Measurements from ENCODE around the gene GDPD3. TPM values are rescaled to one million over a fixed set of nuclear protein-coding genes. Genes with fewer than 3 reads are reported as not detected.

The GDPD3 gene
- total RNA-seq, 3 donors from 2014 or later, result 0.76 to 3.3 (median 2.7) TPM

- no peak for ATAC-seq
- Mint-ChIP-seq H3K36me3 (ENCODE audit: insufficient read depth) (peaks cover 5% of the 10 kb centered on the region), H3K4me1 (ENCODE audit: low read depth) (peaks cover 44% of the 10 kb centered on the region), H3K4me3 (peak overlapping the region; percentile 85), H3K9me3 (peaks cover 19% of the 10 kb centered on the region), H3K27me3 (ENCODE audit: low read depth) (no peaks in the 10 kb centered on the region)
- no peak for DNase-seq
These were observed 18.7 kb downstream of the GDPD3 start for GRCh38 chr16:30094541-30095165.

- peak; percentile 31 for DNase-seq
- peak; percentile 15 to 27 for ATAC-seq
- Mint-ChIP-seq H3K27me3 (ENCODE audit: low read depth) (no peaks in the 10 kb centered on the region), H3K36me3 (ENCODE audit: insufficient read depth) (peaks cover 3% of the 10 kb centered on the region), H3K4me1 (ENCODE audit: low read depth) (peaks cover 49% of the 10 kb centered on the region), H3K4me3 (peak overlapping the region; percentile 85), H3K9me3 (peaks cover 6% of the 10 kb centered on the region)
These were observed 20.8 kb downstream of the GDPD3 start for GRCh38 chr16:30092373-30093010.

GRCh38 chr16:30091474-30092372 lies 21.6 kb downstream of the GDPD3 start, which contains the start of gene TBX6:
Gene TBX6 (minus strand): TSS chr16:30091924. CDS start chr16:30091193, 731 bp downstream.
- peak; percentile 87 to 89 for ATAC-seq
- peaks cover 47% of the 10 kb centered on the region for H3K4me1 Mint-ChIP-seq (ENCODE audit: low read depth)
- peaks cover under 1% of the 10 kb centered on the region for H3K9me3 Mint-ChIP-seq
- DNase-seq, result peak; percentile 90
- H3K27me3 Mint-ChIP-seq (ENCODE audit: low read depth), result no peaks in the 10 kb centered on the region
- H3K4me3 Mint-ChIP-seq, result peak within 1 kb of the TSS; percentile 85
- peaks cover 7% of the 10 kb centered on the region for H3K36me3 Mint-ChIP-seq (ENCODE audit: insufficient read depth)

- peaks cover 47% of the 10 kb centered on the region for H3K4me1 Mint-ChIP-seq (ENCODE audit: low read depth)
- H3K27me3 Mint-ChIP-seq (ENCODE audit: low read depth), result no peaks in the 10 kb centered on the region
- ATAC-seq, result no peak
- peak overlapping the region; percentile 45 for H3K4me3 Mint-ChIP-seq
- H3K36me3 Mint-ChIP-seq (ENCODE audit: insufficient read depth), result peaks cover 7% of the 10 kb centered on the region
- DNase-seq, result no peak
- no peaks in the 10 kb centered on the region for H3K9me3 Mint-ChIP-seq
These were observed 22.6 kb downstream of the GDPD3 start for GRCh38 chr16:30090610-30091331.

- DNase-seq (no peak), ATAC-seq (no peak)
- peaks cover 3% of the 10 kb centered on the region for H3K36me3 Mint-ChIP-seq (ENCODE audit: insufficient read depth)
- H3K9me3 Mint-ChIP-seq, result no peaks in the 10 kb centered on the region
- H3K4me3 Mint-ChIP-seq, result no peak overlapping the region
- H3K27me3 Mint-ChIP-seq (ENCODE audit: low read depth), result no peaks in the 10 kb centered on the region
- H3K4me1 Mint-ChIP-seq (ENCODE audit: low read depth), result peaks cover 31% of the 10 kb centered on the region
These were observed 24.3 kb downstream of the GDPD3 start for GRCh38 chr16:30088832-30089624.

GRCh38 chr16:30088237-30088831 lies 25.0 kb downstream of the GDPD3 start:
- no peaks in the 10 kb centered on the region for H3K9me3 Mint-ChIP-seq
- H3K36me3 Mint-ChIP-seq (ENCODE audit: insufficient read depth), result peaks cover 3% of the 10 kb centered on the region
- DNase-seq, result no peak
- H3K4me3 Mint-ChIP-seq, result no peak overlapping the region
- peaks cover 29% of the 10 kb centered on the region for H3K4me1 Mint-ChIP-seq (ENCODE audit: low read depth)
- H3K27me3 Mint-ChIP-seq (ENCODE audit: low read depth), result no peaks in the 10 kb centered on the region
- no peak for ATAC-seq

GRCh38 chr16:30087181-30087898 lies 26.0 kb downstream of the GDPD3 start:
- no peak for ATAC-seq
- no peaks in the 10 kb centered on the region for H3K27me3 Mint-ChIP-seq (ENCODE audit: low read depth)
- H3K4me3 Mint-ChIP-seq, result no peak overlapping the region
- H3K36me3 Mint-ChIP-seq (ENCODE audit: insufficient read depth), result peaks cover 10% of the 10 kb centered on the region
- no peak for DNase-seq
- H3K9me3 Mint-ChIP-seq, result no peaks in the 10 kb centered on the region
- H3K4me1 Mint-ChIP-seq (ENCODE audit: low read depth), result peaks cover 22% of the 10 kb centered on the region

- DNase-seq, result no peak
- H3K4me1 Mint-ChIP-seq (ENCODE audit: low read depth), result peaks cover 15% of the 10 kb centered on the region
- H3K27me3 Mint-ChIP-seq (ENCODE audit: low read depth), result no peaks in the 10 kb centered on the region
- H3K4me3 Mint-ChIP-seq, result no peak overlapping the region
- no peaks in the 10 kb centered on the region for H3K9me3 Mint-ChIP-seq
- ATAC-seq, result no peak
- H3K36me3 Mint-ChIP-seq (ENCODE audit: insufficient read depth), result peaks cover 15% of the 10 kb centered on the region
These were observed 26.8 kb downstream of the GDPD3 start for GRCh38 chr16:30086291-30087140.

- peaks cover 15% of the 10 kb centered on the region for H3K36me3 Mint-ChIP-seq (ENCODE audit: insufficient read depth)
- no peaks in the 10 kb centered on the region for H3K27me3 Mint-ChIP-seq (ENCODE audit: low read depth)
- H3K4me3 Mint-ChIP-seq, result no peak overlapping the region
- H3K9me3 Mint-ChIP-seq, result no peaks in the 10 kb centered on the region
- DNase-seq (no peak), ATAC-seq (no peak)
- H3K4me1 Mint-ChIP-seq (ENCODE audit: low read depth), result peaks cover 15% of the 10 kb centered on the region
These were observed 27.5 kb downstream of the GDPD3 start for GRCh38 chr16:30085820-30086219.

GRCh38 chr16:30085247-30085646 lies 28.1 kb downstream of the GDPD3 start:
- ATAC-seq, result no peak
- Mint-ChIP-seq H3K4me1 (ENCODE audit: low read depth) (peaks cover 12% of the 10 kb centered on the region), H3K9me3 (no peaks in the 10 kb centered on the region), H3K27me3 (ENCODE audit: low read depth) (no peaks in the 10 kb centered on the region), H3K4me3 (no peak overlapping the region), H3K36me3 (ENCODE audit: insufficient read depth) (peaks cover 15% of the 10 kb centered on the region)
- no peak for DNase-seq

GRCh38 chr16:30084816-30085159 lies 28.5 kb downstream of the GDPD3 start:
- Mint-ChIP-seq H3K9me3 (no peaks in the 10 kb centered on the region), H3K4me1 (ENCODE audit: low read depth) (peaks cover 9% of the 10 kb centered on the region), H3K36me3 (ENCODE audit: insufficient read depth) (peaks cover 15% of the 10 kb centered on the region), H3K27me3 (ENCODE audit: low read depth) (no peaks in the 10 kb centered on the region), H3K4me3 (no peak overlapping the region)
- DNase-seq (no peak), ATAC-seq (no peak)
